Stimulated activated naive CD4-positive, alpha-beta T cell (primary cell): Measurements from ENCODE around the gene CDKN3.
"Not testable (repeated sequence)": the region's sequence is repeated elsewhere in the genome, so short reads cannot be mapped to it uniquely, and the experiment has no call there.

Experiments used
- DNase-seq, 6 experiments: peaks; one replicate each; lab custom pipeline; 2025; lab: John Stamatoyannopoulos, UW

CDKN3 gene

GRCh38 chr14:54424479-54424901 lies 27.7 kb downstream of the CDKN3 start:
- DNase-seq = no peak

DNA sequence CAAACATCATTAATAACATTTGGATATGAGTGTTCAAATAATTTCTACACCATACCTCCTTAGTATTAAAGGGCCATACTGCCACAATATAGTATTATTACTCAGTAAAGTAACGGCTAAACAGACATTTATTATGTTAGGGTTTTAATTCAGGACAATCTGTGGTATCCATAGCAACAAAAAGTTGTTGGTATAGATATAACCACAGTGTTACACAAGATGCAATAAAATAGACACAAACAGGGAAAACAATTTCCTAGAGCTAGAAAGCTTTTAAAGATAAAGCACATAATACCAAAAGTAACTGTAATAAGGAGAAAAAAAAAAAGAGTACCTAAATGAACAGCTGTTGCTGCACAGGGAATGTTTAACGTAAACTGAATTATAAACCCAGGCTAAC lies 28.3 kb downstream of the CDKN3 start:
- no peak for DNase-seq

GRCh38 chr14:54425537-54426274 lies 28.9 kb downstream of the CDKN3 start:
- no peak for DNase-seq

- DNase-seq = no peak
These were observed 31.1 kb downstream of the CDKN3 start for GRCh38 chr14:54427871-54428270.

- DNase-seq = no peak
These were observed 31.7 kb downstream of the CDKN3 start for GRCh38 chr14:54428527-54428926.

DNA sequence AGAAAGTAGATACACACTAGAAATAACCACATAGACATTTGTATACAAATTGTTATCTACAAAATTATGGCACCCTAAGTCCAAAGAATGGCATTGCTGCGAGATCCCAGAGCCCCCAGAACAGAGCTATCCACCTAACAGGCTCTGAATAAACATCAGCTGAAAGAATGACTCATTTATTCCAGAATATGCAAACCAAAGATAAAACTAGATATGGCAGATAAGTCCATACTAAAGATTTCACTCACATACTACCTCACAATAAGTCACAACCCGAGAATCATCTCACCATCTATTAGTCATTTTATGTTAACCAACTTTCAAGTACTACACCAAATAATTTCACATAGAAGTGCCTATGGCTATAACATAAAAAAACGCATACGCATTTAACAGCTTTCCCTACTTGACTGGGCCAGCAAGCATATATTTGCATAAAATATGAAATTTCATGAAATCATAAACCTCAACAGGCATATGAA lies 38.7 kb downstream of the CDKN3 start:
- DNase-seq = no peak

GRCh38 chr14:54437954-54438353 lies 41.1 kb downstream of the CDKN3 start:
- DNase-seq = not testable (repeated sequence)

DNA sequence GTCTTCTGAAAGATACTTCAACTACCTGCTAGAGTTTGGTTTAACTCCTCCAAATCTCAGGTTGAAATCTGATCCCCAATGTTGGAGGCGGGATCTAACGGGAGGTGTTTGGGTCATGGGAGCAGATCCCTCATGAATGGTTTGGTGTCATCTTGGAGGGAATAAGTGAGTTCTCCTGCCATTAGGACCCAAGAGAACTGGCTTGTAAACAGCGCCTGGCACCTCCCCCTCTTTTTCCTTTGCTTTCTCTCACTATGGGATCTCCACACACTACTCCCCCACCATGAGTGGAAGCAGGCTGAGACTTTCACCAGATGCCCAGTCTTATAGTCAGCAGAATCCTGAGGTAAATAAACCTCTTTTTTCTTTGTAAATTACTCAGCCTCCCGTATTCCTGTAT lies 41.9 kb downstream of the CDKN3 start:
- no peak for DNase-seq

DNA sequence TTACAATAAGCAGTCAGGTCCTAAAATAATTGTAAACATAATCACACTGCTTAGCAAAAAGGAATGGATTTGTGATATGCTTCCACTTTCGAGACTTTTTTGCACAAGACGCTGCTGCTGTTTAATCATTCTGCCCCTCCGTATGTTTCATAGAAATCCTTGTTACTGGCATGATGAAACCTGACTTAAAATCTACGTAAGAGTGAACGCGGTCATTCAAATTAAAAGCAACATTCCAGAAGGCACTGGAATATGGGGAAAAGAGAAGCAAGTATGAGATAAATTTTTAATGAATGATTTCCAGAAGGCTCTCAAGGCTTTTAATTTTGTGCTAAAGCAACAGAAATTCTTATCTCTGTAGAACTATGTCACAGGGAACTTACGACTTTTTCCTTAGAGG lies 43.2 kb downstream of the CDKN3 start:
- DNase-seq = no peak

DNA sequence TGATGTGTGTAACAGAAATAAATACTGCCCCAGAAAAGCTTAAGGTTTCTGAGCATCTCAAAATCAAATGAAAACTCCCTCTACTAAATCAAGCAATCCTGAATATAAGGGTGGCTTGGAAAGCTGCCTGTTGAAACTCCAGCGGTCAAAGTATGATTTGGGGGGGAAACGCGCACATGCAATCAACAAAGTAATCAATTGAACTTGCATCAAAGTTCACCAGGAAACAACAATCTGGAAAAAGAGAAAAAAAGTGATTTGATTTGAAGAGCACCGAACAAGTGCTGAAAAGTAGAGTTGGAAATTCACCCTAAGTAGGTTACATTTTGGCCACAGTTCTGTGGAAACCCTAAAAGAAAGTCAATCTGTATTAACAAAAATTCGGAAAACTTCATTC lies 43.7 kb downstream of the CDKN3 start:
- DNase-seq = no peak

GRCh38 chr14:54440873-54441868 lies 44.4 kb downstream of the CDKN3 start, which contains the start of gene CNIH1:
CNIH1 (minus strand) TSS chr14:54441374; CDS start chr14:54441327, 47 bp downstream.
- peak; percentile 83 to 96 (median 90) for DNase-seq

DNA sequence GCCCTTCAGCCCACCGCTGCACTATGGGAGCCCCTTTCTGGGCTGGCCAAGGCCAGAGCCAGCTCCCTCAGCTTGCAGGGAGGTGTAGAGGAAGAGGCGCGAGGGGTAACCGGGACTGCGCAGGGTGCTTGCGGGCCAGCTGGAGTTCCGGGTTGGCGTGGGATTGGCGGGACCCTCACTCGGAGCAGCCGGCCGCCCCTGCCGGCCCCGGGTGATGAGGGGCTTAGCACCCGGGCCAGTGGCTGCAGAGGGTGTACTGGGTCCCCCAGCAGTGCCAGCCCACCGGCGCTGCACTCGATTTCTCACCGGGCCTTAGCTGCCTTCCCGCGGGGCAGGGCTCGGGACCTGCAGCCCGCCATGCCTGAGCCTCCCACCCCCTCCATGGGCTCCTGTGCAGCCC lies 46.2 kb downstream of the CDKN3 start:
- DNase-seq = not testable (repeated sequence)

GRCh38 chr14:54443981-54444380 lies 47.2 kb downstream of the CDKN3 start:
- DNase-seq = no peak

- no peak for DNase-seq
These were observed 47.9 kb downstream of the CDKN3 start for GRCh38 chr14:54444681-54445080.

DNA sequence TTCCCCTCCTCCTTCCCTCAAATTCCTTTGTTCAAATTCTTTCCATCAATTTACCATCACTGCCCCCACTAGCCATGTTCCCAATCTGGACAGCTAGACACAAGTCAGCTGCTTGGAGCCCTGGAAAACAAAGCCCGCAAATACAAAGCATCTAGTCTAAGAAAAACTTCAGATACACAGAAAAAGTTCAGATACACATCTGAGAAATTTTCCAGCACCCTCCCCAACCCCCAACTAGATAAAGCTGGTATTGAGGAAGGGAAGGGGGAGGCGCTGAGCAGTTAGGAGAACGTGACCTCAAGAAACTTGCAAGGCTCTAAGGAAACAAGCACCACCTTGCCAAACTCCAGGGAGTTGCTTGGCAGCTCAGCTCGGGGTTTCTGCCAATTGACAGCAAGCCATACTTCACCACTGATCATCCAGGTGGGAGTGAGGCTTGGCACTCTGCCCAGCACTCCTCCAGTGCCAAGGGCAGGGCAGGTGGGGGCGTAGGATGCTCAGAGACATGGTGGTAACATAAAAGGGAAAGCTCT lies 49.4 kb downstream of the CDKN3 start:
- DNase-seq = no peak

- no peak for DNase-seq
These were observed 50.5 kb downstream of the CDKN3 start for GRCh38 chr14:54447231-54447692.

DNA sequence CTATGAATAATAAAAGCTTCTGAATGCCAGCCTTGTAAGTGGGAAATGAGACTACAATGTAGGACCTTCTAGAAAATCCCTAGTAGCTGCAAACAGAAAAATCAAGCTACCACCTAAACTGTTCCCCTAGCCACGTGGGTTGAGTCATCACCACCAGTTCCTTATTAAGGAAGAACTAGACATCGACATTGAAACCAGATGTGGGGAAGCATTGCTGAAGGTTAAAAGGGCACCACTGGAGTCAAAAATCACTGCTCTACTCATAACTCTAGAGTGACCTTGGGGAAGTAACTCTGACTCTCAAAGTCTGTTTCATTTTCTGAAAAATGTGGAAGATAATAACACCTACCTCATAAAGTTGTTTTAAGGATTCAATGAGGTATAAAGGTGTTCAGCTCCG lies 53.7 kb downstream of the CDKN3 start:
- DNase-seq = no peak

DNA sequence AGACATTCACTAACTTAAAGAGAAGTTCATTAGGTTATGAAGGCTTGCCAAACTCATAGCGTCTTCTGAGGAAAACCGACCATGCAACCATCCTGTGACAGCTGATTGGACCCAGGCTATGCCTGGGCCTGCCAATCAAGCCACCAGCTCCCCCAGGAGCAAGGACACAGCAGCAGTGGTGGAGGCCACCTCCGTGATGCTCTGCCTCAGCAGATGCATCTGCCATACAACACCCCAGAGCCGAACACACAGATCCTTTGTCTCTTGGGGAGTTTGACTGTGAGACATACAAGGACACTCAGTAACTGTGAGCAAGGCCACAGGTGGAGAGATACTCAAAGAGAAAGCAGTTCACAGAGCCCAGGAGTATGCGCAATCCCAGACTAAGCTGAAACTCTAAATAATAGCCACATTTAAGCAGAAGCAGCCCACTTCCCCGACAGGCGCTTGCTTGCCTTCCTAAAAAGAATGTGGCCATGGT lies 54.4 kb downstream of the CDKN3 start:
- no peak for DNase-seq

GRCh38 chr14:54451961-54452360 lies 55.2 kb downstream of the CDKN3 start:
- no peak for DNase-seq

DNA sequence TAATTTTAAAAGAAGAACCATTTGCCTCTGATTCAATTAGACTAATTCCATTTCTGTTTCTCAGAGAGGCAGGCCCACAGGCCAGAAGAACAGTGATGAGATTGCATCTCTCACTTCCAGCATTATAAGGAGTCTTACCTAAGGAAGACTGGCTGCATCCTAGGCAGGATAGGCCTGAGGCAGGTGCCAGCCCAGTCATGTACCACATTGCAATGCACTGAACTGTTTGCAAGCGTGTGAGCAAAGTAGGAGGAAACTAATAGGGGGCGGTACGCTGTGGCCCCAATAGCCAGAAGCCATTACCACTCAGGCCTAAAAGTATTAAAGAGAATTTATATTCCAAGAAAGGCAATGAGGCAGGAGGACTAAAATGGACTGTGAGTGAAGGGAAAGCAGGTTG lies 56.4 kb downstream of the CDKN3 start:
- no peak for DNase-seq

DNA sequence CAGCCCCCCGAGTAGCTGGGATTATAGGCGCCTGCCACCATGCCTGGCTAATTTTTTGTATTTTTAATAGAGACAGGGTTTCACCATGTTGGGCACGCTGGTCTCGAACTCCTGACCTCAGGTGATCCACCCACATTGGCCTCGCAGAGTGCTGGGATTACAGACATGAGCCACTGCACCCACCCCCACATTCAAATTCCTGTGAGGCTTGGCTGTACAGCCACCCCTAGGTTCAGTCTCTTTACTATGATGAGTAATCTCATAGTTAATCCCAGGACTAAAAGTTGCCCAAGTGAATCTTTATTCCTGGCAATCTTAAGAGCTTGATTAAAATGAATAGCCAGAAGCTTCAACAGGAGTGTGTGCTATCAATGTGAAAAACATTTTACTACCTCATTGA lies 57.2 kb downstream of the CDKN3 start:
- not testable (repeated sequence) for DNase-seq

- DNase-seq = no peak
These were observed 58.6 kb downstream of the CDKN3 start for GRCh38 chr14:54455363-54455762.
